HepG2 (cell line): ENCODE data around the gene CD7. TPM values are rescaled to one million over a fixed set of nuclear protein-coding genes. Genes with fewer than 3 reads are reported as not detected.

Source experiments
- DZIP1 ChIP-seq: sonication (generic); formaldehyde crosslinking; IDR thresholded peaks from 2 replicates; pipeline ENCODE4 v1.5.0; 2020; ENCODE audit warnings: mild to moderate bottlenecking, missing genetic modification reagents
- HNF1B ChIP-seq: sonication (generic); formaldehyde crosslinking; IDR thresholded peaks from 2 replicates; pipeline ENCODE4 v1.5.1; 2020; ENCODE audit warnings: mild to moderate bottlenecking, moderate library complexity, missing genetic modification reagents
- IRF1 ChIP-seq: sonication (generic); formaldehyde crosslinking; IDR thresholded peaks from 2 replicates; pipeline ENCODE4 v1.4.0; 2020; ENCODE audit warnings: low read depth, mild to moderate bottlenecking, missing genetic modification reagents
- RORA ChIP-seq: sonication (generic); formaldehyde crosslinking; IDR thresholded peaks from 2 replicates; pipeline ENCODE4 v1.5.0; 2020; ENCODE audit warnings: mild to moderate bottlenecking, missing genetic modification reagents, moderate library complexity
- TFAP4 ChIP-seq: sonication (generic); IDR thresholded peaks from 2 replicates; pipeline ENCODE4 v1.6.1; 2016; ENCODE audit warnings: low read depth, borderline replicate concordance
- ZBTB25 ChIP-seq: IDR thresholded peaks from 2 replicates; pipeline ENCODE4 v1.6.1; 2018; ENCODE audit warnings: missing genetic modification reagents
- ZBTB33 ChIP-seq: sonication (generic); formaldehyde crosslinking; IDR thresholded peaks from 2 replicates; pipeline ENCODE4 v1.4.0; 2020; ENCODE audit warnings: missing genetic modification reagents
- ZNF460 ChIP-seq: sonication (generic); formaldehyde crosslinking; IDR thresholded peaks from 2 replicates; pipeline ENCODE4 v1.5.1; 2020; ENCODE audit warnings: missing genetic modification reagents, mild to moderate bottlenecking, borderline replicate concordance
- ZNF580 ChIP-seq: IDR thresholded peaks from 2 replicates; pipeline ENCODE4 v1.6.1; 2016; ENCODE audit warnings: low read depth, borderline replicate concordance
- ZNF891 ChIP-seq: sonication (generic); formaldehyde crosslinking; IDR thresholded peaks from 2 replicates; pipeline ENCODE4 v1.5.0; 2020; ENCODE audit warnings: mild to moderate bottlenecking, missing genetic modification reagents
- polyA plus RNA-seq, 8 experiments: library from polyadenylated mRNA; depleted of rRNA in 3 of 8; stranded (reverse) in 7 of 8; unstranded in 1 of 8; fragments of >200 nt; fragmentation: Illumina TruSeq in 4 of 8; extraction: Trizol in 4 of 8; gene quantifications; 2 replicates each; pipeline versions ENCODE4 v1.2.1 to v1.2.3, GENCODE V29; 2011 to 2016; ENCODE audit warnings: low read depth in 4 of 8, missing spikeins in 1 of 8, mixed read lengths in 1 of 8; ENCODE audit not compliant: insufficient read depth in 1 of 8
- total RNA-seq, 5 experiments: library from RNA; depleted of rRNA; stranded (reverse); fragments of >200 nt; fragmentation: Illumina TruSeq; extraction: Trizol; gene quantifications; 2 replicates each; pipeline ENCODE4 v1.2.3, GENCODE V29; 2016; ENCODE audit warnings: low read depth in 1 of 5

CD7 gene
- total and polyA plus RNA-seq, 2 of the 13 experiments (the other 11 are each of a cell fraction or from before 2014, with no cell fraction given), result 67.6 to 76.4 TPM

GRCh38 chr17:82328141-82328993, 11.0 kb upstream of the CD7 start (continued):
- TF ChIP-seq ZNF891 (CRISPR knock-in tag), result peak; percentile 90
- TF ChIP-seq HNF1B (CRISPR knock-in tag), result peak; percentile 99
- TF ChIP-seq RORA (CRISPR knock-in tag), result no peak
- no peak for TF ChIP-seq IRF1 (CRISPR knock-in tag)
- peak; percentile 48; the same call in 1 of the 2 replicates for TF ChIP-seq ZNF580 (CRISPR knock-in tag)
- peak; percentile 93; the same call in 1 of the 2 replicates for TF ChIP-seq TFAP4
- TF ChIP-seq DZIP1 (CRISPR knock-in tag), result peak; percentile 68
- TF ChIP-seq ZBTB25 (CRISPR knock-in tag), result 0 out of 2 replicates have a peak, but pooled peaks have one; percentile 36
- TF ChIP-seq ZNF460 (CRISPR knock-in tag), result peak; percentile 74; the same call in 1 of the 2 replicates
- TF ChIP-seq ZBTB33 (CRISPR knock-in tag), result peak; percentile 95
